MM.1S (cell line): ENCODE data around the gene CLCN7.

Source experiments
- CTCF ChIP-seq: fragments of 300-600 bp; sonication (generic); IDR thresholded peaks from 2 replicates; pipeline ENCODE4 v1.5.1; 2016; ENCODE audit warnings: antibody characterized with exemption, low read length, mixed read lengths
- EZH2 ChIP-seq: fragments of 300-600 bp; sonication (generic); optimal IDR thresholded peaks from 2 replicates; pipeline ENCODE3; 2017; ENCODE audit warnings: low read depth, mild to moderate bottlenecking, antibody characterized with exemption, low read length, mixed read lengths
- EZH2phosphoT487 ChIP-seq: fragments of 300-600 bp; sonication (generic); IDR thresholded peaks from 2 replicates; pipeline ENCODE4 v1.6.1; 2018; ENCODE audit warnings: antibody characterized with exemption, low read length

GRCh38 chr16:1466054-1466453 is 8.8 kb downstream of the CLCN7 start:
- TF ChIP-seq CTCF = no peak
- TF ChIP-seq EZH2 = no peak
- no peak for TF ChIP-seq EZH2phosphoT487
